A673 (cell line): ENCODE data around the gene OSBPL6. TPM values are rescaled to one million over a fixed set of nuclear protein-coding genes. Genes with fewer than 3 reads are reported as not detected.

Experiments
- BruUV-seq: library from RNA; stranded (reverse); fragments of 400-500 nt; replicated peaks from 2 replicates; lab custom pipeline; 2021; lab: Mats Ljungman, UMichigan
- CTCF ChIA-PET: fragments of 300-600 bp; sonication (Branson Sonifier 250); formaldehyde crosslinking; loops from one replicate; lab custom pipeline; 2022; ENCODE audit warnings: antibody characterized with exemption; lab: Charles Lee
- POLR2A ChIA-PET: fragments of 300-600 bp; sonication (Branson Sonifier 250); formaldehyde crosslinking; loops from one replicate; lab custom pipeline; 2022; ENCODE audit warnings: antibody characterized with exemption; ENCODE audit not compliant: low non-redundant PET; lab: Charles Lee
- DNase-seq: peaks from one replicate; pipeline ENCODE4 v3.0.0-alpha.2; 2015; ENCODE audit warnings: low spot score
- H3K27ac ChIP-seq: fragments of 200-600 bp; sonication (generic); 2 replicates; pipeline ENCODE4 v1.5.1; 2016; ENCODE audit warnings: mixed run types, low read depth, mild to moderate bottlenecking, mixed read lengths, antibody characterized with exemption, low read length; ENCODE audit not compliant: poor library complexity, severe bottlenecking
- H3K27me3 ChIP-seq: fragments of 200-600 bp; sonication (generic); replicated peaks from 2 replicates; pipeline ENCODE4 v1.6.1; 2017; ENCODE audit warnings: mixed run types, low read depth, mild to moderate bottlenecking, mixed read lengths, antibody characterized with exemption, low read length; ENCODE audit not compliant: insufficient read depth, poor library complexity
- H3K36me3 ChIP-seq: fragments of 200-600 bp; sonication (generic); 2 replicates; pipeline ENCODE4 v1.6.1; 2016; ENCODE audit warnings: mixed run types, mild to moderate bottlenecking, mixed read lengths, antibody characterized with exemption, low read length; ENCODE audit not compliant: insufficient read depth, poor library complexity, severe bottlenecking
- H3K4me1 ChIP-seq: fragments of 200-600 bp; sonication (generic); 2 replicates; pipeline ENCODE4 v1.6.1; 2017; ENCODE audit warnings: mixed run types, mild to moderate bottlenecking, mixed read lengths, antibody characterized with exemption, low read length; ENCODE audit not compliant: insufficient read depth, poor library complexity, severe bottlenecking
- H3K4me3 ChIP-seq: fragments of 200-600 bp; sonication (generic); 2 replicates; pipeline ENCODE4 v1.5.1; 2016; ENCODE audit warnings: low read depth, mixed run types, mild to moderate bottlenecking, mixed read lengths, low read length; ENCODE audit not compliant: poor library complexity, severe bottlenecking
- H3K9me3 ChIP-seq: fragments of 200-600 bp; sonication (generic); 2 replicates; pipeline ENCODE4 v1.6.1; 2016; ENCODE audit warnings: mixed run types, low read depth, mild to moderate bottlenecking, mixed read lengths, antibody characterized with exemption, low read length; ENCODE audit not compliant: poor library complexity, severe bottlenecking
- CTCF ChIP-seq: fragments of 300-800, 200-600 bp; sonication (generic); conservative IDR thresholded peaks from 2 replicates; pipeline ENCODE4 v1.5.1; 2017; ENCODE audit warnings: low read depth, mild to moderate bottlenecking, antibody characterized with exemption, low read length, moderate library complexity, mixed read lengths
- EZH2 ChIP-seq: fragments of 200-600 bp; sonication (generic); IDR thresholded peaks from 2 replicates; pipeline ENCODE4 v1.6.1; 2017; ENCODE audit warnings: borderline replicate concordance, low read depth, mild to moderate bottlenecking, mixed read lengths, antibody characterized with exemption, low read length; ENCODE audit not compliant: poor library complexity, severe bottlenecking
- intact Hi-C: fragments of 100-400 bp; cut with micrococcal nuclease; formaldehyde crosslinking; loops from one replicate; pipeline ENCODE4 v1.10.0; 2022; ENCODE audit not compliant: unreplicated experiment
- total RNA-seq: library from RNA; stranded (reverse); gene quantifications from 2 replicates; pipeline ENCODE4 v1.2.3, GENCODE V29; 2021

Gene OSBPL6
- total RNA-seq, 1 experiment from 2014 or later, result 19.3 TPM

GRCh38 chr2:178452334-178452733, 258.0 kb downstream of the OSBPL6 start:
- Histone ChIP-seq H3K4me3 (no peak overlapping the region), H3K4me1 (peaks cover 16% of the 10 kb centered on the region), H3K9me3 (no peaks in the 10 kb centered on the region), H3K36me3 (peaks cover 9% of the 10 kb centered on the region), H3K27ac (peak overlapping the region; percentile 97), H3K27me3 (no peaks in the 10 kb centered on the region)
- intact Hi-C loops, result no loop called here
- ChIA-PET CTCF (no interaction called here), POLR2A (no interaction called here)
- no peak for DNase-seq
- TF ChIP-seq EZH2, result no peak
- no peak for TF ChIP-seq CTCF
- no TSS peak for BruUV-seq

Other genes starting within 250 kb of the OSBPL6 start
- gene PDE11A, start 121.7 kb upstream of the OSBPL6 start, total RNA-seq, result not detected in 2 replicates
- gene RBM45, start 82.1 kb upstream of the OSBPL6 start, total RNA-seq, result 18.7 and 19.0 TPM in 2 replicates